ENCODE data around the gene CD80. TPM values are rescaled to one million over a fixed set of nuclear protein-coding genes. Genes with fewer than 3 reads are reported as not detected.

CD80 gene
- total RNA-seq, 1 experiment from 2014 or later: not detected

DNA sequence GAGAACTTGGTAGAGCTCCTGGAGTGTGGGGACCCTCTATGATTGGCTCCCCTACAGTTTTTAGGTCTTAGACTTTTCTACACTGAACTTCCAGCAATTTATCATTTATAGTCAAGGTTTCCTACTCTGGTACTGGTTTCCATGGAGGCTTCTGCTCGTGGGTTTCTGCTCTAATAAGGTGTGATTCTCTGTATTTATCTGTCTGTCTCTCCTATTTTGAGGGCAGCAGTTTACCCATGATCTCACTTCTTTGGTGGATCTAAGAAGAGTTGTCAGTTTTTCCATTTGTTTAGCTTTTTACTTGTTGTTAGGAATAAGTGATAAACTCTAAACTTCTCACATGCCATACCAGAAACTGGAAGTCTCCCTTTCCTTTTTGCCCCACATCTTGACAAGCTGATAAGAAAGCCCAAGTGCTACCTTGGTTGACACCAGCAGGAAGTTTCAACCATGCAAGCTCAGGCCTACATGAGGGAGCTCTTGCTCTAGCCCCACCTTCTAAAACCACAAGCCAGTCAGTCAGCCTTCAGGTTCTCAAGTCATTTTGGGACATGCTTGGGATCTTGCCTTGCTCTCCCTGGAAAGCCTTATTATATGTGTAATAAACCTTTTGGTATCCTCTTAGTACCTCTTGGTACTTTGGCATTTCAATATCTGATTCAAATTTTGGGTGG, 51.1 kb downstream of the CD80 start:
- no peaks in the 10 kb centered on the region for H3K4me1 Mint-ChIP-seq (ENCODE audit: low read depth, unreplicated experiment)
- H3K36me3 Mint-ChIP-seq (ENCODE audit: insufficient read depth, unreplicated experiment): peaks cover 17% of the 10 kb centered on the region
- no peaks in the 10 kb centered on the region for H3K9me3 Mint-ChIP-seq (ENCODE audit: unreplicated experiment)
- no peak overlapping the region for H3K4me3 Mint-ChIP-seq (ENCODE audit: unreplicated experiment)
- Histone ChIP-seq H3K36me3 (ENCODE audit: control insufficient read depth, insufficient read depth, low read length) (no peaks in the 10 kb centered on the region), H3K9me3 (no peaks in the 10 kb centered on the region), H3K4me1 (no peaks in the 10 kb centered on the region), H3K27me3 (replicated peaks; ENCODE audit: control insufficient read depth, insufficient read depth, low read length) (no peaks in the 10 kb centered on the region), H3K4me3 (ENCODE audit: low read depth, low read length) (no peak overlapping the region)
- POLR2A ChIA-PET: no interaction called here
- H3K27ac Mint-ChIP-seq (ENCODE audit: unreplicated experiment): no peak overlapping the region
- TF ChIP-seq, protein P1, sequence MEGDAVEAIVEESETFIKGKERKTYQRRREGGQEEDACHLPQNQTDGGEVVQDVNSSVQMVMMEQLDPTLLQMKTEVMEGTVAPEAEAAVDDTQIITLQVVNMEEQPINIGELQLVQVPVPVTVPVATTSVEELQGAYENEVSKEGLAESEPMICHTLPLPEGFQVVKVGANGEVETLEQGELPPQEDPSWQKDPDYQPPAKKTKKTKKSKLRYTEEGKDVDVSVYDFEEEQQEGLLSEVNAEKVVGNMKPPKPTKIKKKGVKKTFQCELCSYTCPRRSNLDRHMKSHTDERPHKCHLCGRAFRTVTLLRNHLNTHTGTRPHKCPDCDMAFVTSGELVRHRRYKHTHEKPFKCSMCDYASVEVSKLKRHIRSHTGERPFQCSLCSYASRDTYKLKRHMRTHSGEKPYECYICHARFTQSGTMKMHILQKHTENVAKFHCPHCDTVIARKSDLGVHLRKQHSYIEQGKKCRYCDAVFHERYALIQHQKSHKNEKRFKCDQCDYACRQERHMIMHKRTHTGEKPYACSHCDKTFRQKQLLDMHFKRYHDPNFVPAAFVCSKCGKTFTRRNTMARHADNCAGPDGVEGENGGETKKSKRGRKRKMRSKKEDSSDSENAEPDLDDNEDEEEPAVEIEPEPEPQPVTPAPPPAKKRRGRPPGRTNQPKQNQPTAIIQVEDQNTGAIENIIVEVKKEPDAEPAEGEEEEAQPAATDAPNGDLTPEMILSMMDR (IDR thresholded peaks at IDR 0.05; ENCODE audit: insufficient read depth in 1 of 2, low read depth in 1 of 2, low read length in 1 of 2, severe bottlenecking in 1 of 2, unreplicated experiment in 1 of 2): no peak
- H3K27me3 Mint-ChIP-seq (ENCODE audit: insufficient read depth, unreplicated experiment): no peaks in the 10 kb centered on the region
- no peak for DNase-seq
- CTCF ChIA-PET: no interaction called here
- BruUV-seq (replicated peaks): no TSS peak
- intact Hi-C loops (cut with micrococcal nuclease; ENCODE audit: unreplicated experiment): no loop called here

DNA sequence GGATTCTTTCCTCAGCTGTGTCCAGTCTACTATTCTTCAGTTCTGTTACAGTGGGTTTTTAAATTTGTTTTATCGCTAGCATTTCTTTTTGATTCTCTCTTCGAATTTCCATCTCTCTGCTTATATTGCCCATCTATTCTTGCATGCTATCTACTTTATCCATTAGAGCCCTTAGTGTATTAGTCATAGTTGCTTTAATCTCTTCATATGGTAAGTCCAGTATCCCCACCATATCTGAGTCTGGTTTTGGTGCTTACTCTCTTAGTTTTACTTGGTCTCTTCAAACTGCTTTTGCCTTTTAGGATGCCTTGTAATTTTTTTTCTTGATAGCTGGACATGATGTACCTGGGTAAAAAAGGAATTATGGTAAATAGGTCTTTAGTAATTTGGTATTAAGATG, 52.0 kb downstream of the CD80 start:
- intact Hi-C loops (cut with micrococcal nuclease; ENCODE audit: unreplicated experiment): no loop called here

DNA sequence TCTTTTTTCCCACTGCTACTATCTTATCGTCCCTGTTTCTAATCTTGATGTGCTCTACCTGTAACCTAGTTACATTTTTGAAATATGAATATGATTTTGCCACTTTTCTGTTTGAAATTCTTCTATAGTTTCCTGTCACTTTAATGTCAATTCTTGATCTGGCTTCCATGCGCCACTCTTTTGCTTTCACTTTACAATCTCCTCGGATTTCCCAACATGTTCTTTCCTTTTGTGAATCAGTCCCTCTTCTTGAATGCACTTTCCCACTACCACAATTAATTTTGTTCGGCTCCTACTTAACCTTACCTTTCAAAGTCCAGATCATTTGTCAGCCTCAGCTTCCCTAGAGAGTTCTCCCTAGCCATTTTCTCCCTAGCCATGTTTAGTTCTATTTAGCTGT, 52.8 kb downstream of the CD80 start:
- no peaks in the 10 kb centered on the region for H3K4me1 Mint-ChIP-seq (ENCODE audit: low read depth, unreplicated experiment)
- Histone ChIP-seq H3K4me3 (ENCODE audit: low read depth, low read length) (no peak overlapping the region), H3K27me3 (replicated peaks; ENCODE audit: control insufficient read depth, insufficient read depth, low read length) (no peaks in the 10 kb centered on the region), H3K36me3 (ENCODE audit: control insufficient read depth, insufficient read depth, low read length) (no peaks in the 10 kb centered on the region), H3K9me3 (no peaks in the 10 kb centered on the region), H3K4me1 (no peaks in the 10 kb centered on the region)
- BruUV-seq (replicated peaks): no TSS peak
- H3K4me3 Mint-ChIP-seq (ENCODE audit: unreplicated experiment): no peak overlapping the region
- H3K27ac Mint-ChIP-seq (ENCODE audit: unreplicated experiment): no peak overlapping the region
- TF ChIP-seq, protein P1 (IDR thresholded peaks at IDR 0.05; ENCODE audit: insufficient read depth in 1 of 2, low read depth in 1 of 2, low read length in 1 of 2, severe bottlenecking in 1 of 2, unreplicated experiment in 1 of 2): no peak
- ChIA-PET CTCF (no interaction called here), POLR2A (no interaction called here)
- no peaks in the 10 kb centered on the region for H3K27me3 Mint-ChIP-seq (ENCODE audit: insufficient read depth, unreplicated experiment)
- peaks cover 12% of the 10 kb centered on the region for H3K36me3 Mint-ChIP-seq (ENCODE audit: insufficient read depth, unreplicated experiment)
- intact Hi-C loops (cut with micrococcal nuclease; ENCODE audit: unreplicated experiment): no loop called here
- no peaks in the 10 kb centered on the region for H3K9me3 Mint-ChIP-seq (ENCODE audit: unreplicated experiment)
- no peak for DNase-seq

More for the DNA sequence above, 52.0 kb downstream of the CD80 start:
- no peak overlapping the region for H3K4me3 Mint-ChIP-seq (ENCODE audit: unreplicated experiment)
- CTCF ChIA-PET: no interaction called here
- Histone ChIP-seq H3K27me3 (replicated peaks; ENCODE audit: control insufficient read depth, insufficient read depth, low read length) (no peaks in the 10 kb centered on the region), H3K36me3 (ENCODE audit: control insufficient read depth, insufficient read depth, low read length) (no peaks in the 10 kb centered on the region), H3K9me3 (no peaks in the 10 kb centered on the region), H3K4me3 (ENCODE audit: low read depth, low read length) (no peak overlapping the region), H3K4me1 (no peaks in the 10 kb centered on the region)
- DNase-seq: no peak
- BruUV-seq (replicated peaks): no TSS peak
- H3K27me3 Mint-ChIP-seq (ENCODE audit: insufficient read depth, unreplicated experiment): no peaks in the 10 kb centered on the region
- POLR2A ChIA-PET: no interaction called here
- TF ChIP-seq, protein P1 (IDR thresholded peaks at IDR 0.05; ENCODE audit: insufficient read depth in 1 of 2, low read depth in 1 of 2, low read length in 1 of 2, severe bottlenecking in 1 of 2, unreplicated experiment in 1 of 2): no peak
- no peak overlapping the region for H3K27ac Mint-ChIP-seq (ENCODE audit: unreplicated experiment)
- no peaks in the 10 kb centered on the region for H3K9me3 Mint-ChIP-seq (ENCODE audit: unreplicated experiment)
- peaks cover 12% of the 10 kb centered on the region for H3K36me3 Mint-ChIP-seq (ENCODE audit: insufficient read depth, unreplicated experiment)
- no peaks in the 10 kb centered on the region for H3K4me1 Mint-ChIP-seq (ENCODE audit: low read depth, unreplicated experiment)

All from Caco-2 (cell line).